ENCODE data around the gene MAP2K6.

GRCh38 chr17:69535016-69535570, 120.6 kb downstream of the MAP2K6 start:
- TF ChIP-seq, protein P1, sequence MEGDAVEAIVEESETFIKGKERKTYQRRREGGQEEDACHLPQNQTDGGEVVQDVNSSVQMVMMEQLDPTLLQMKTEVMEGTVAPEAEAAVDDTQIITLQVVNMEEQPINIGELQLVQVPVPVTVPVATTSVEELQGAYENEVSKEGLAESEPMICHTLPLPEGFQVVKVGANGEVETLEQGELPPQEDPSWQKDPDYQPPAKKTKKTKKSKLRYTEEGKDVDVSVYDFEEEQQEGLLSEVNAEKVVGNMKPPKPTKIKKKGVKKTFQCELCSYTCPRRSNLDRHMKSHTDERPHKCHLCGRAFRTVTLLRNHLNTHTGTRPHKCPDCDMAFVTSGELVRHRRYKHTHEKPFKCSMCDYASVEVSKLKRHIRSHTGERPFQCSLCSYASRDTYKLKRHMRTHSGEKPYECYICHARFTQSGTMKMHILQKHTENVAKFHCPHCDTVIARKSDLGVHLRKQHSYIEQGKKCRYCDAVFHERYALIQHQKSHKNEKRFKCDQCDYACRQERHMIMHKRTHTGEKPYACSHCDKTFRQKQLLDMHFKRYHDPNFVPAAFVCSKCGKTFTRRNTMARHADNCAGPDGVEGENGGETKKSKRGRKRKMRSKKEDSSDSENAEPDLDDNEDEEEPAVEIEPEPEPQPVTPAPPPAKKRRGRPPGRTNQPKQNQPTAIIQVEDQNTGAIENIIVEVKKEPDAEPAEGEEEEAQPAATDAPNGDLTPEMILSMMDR (IDR thresholded peaks at IDR 0.05; ENCODE audit: borderline replicate concordance, extremely low read depth, low read length, poor library complexity, severe bottlenecking), result no peak
- no peak for TF ChIP-seq EZH2 (IDR thresholded peaks at IDR 0.05; ENCODE audit: borderline replicate concordance, low read depth, low read length, severe bottlenecking)
